OCI-LY3 (cell line): ENCODE results near the gene SNX25.

ENCODE experiments used
- H2AFZ ChIP-seq: fragments of 200-600, 300-600 bp; shearing (Covaris generic); 2 replicates; pipeline ENCODE4 v1.6.0; 2014; ENCODE audit warnings: antibody characterized with exemption, low read depth, low read length
- H3K27ac ChIP-seq: fragments of 200-600, 300-600 bp; sonication (generic); 2 replicates; pipeline ENCODE4 v1.5.1; 2014; ENCODE audit warnings: mild to moderate bottlenecking, low read length, moderate library complexity, mixed read lengths
- H3K27me3 ChIP-seq: fragments of 200-600, 300-600 bp; sonication (generic); 2 replicates; pipeline ENCODE4 v1.6.1; 2014; ENCODE audit warnings: low read depth, low read length, mixed read lengths
- H3K36me3 ChIP-seq: fragments of 200-600, 300-600 bp; sonication (generic); replicated peaks from 2 replicates; pipeline ENCODE3; 2014; ENCODE audit warnings: low read depth, low read length, mixed read lengths
- H3K4me1 ChIP-seq: fragments of 300-600, 200-600 bp; sonication (generic); 2 replicates; pipeline ENCODE4 v1.6.1; 2014; ENCODE audit warnings: low read length, mixed read lengths
- H3K4me2 ChIP-seq: fragments of 200-600, 300-600 bp; sonication (generic); 2 replicates; pipeline ENCODE4 v1.6.1; 2014; ENCODE audit warnings: low read length, mixed read lengths
- H3K4me3 ChIP-seq: fragments of 300-600, 200-600 bp; sonication (generic); 2 replicates; pipeline ENCODE4 v1.5.1; 2014; ENCODE audit warnings: antibody characterized with exemption, mild to moderate bottlenecking, low read length, moderate library complexity
- H3K79me2 ChIP-seq: fragments of 300-600, 200-600 bp; shearing (Covaris generic); 2 replicates; pipeline ENCODE4 v1.6.1; 2014; ENCODE audit warnings: mild to moderate bottlenecking, low read length, mixed read lengths
- H3K9ac ChIP-seq: fragments of 300-600, 200-600 bp; shearing (Covaris generic); 2 replicates; pipeline ENCODE4 v1.6.0; 2014; ENCODE audit warnings: mild to moderate bottlenecking, low read length, moderate library complexity
- H3K9me3 ChIP-seq: fragments of 200-600, 300-600 bp; shearing (Covaris generic); 2 replicates; pipeline ENCODE4 v1.6.1; 2014; ENCODE audit warnings: low read length, mixed read lengths; ENCODE audit not compliant: insufficient read depth
- H4K20me1 ChIP-seq: fragments of 200-600, 300-600 bp; sonication (generic); 2 replicates; pipeline ENCODE4 v1.6.1; 2016; ENCODE audit warnings: low read length, mixed read lengths; ENCODE audit not compliant: insufficient read depth
- CTCF ChIP-seq: fragments of 200-600, 300-600 bp; sonication (generic); IDR thresholded peaks from 2 replicates; pipeline ENCODE4 v1.5.1; 2014; ENCODE audit warnings: antibody characterized with exemption, low read length, low read depth
- EZH2phosphoT487 ChIP-seq: fragments of 200-600 bp; shearing (Covaris generic); IDR thresholded peaks from 2 replicates; pipeline ENCODE4 v1.6.1; 2018; ENCODE audit warnings: antibody characterized with exemption, mixed run types, low read depth

The SNX25 gene

GRCh38 chr4:185211641-185212040 is 2.2 kb downstream of the SNX25 start:
- Histone ChIP-seq H3K4me3 (peak overlapping the region; percentile 85), H3K27ac (no peak overlapping the region; the same call in 1 of the 2 replicates), H2AFZ (no peak overlapping the region), H3K4me2 (peak overlapping the region; percentile 84), H3K9me3 (no peaks in the 10 kb centered on the region), H3K36me3 (no peaks in the 10 kb centered on the region), H3K79me2 (peaks cover 65% of the 10 kb centered on the region), H3K9ac (peak overlapping the region; percentile 76), H3K27me3 (no peaks in the 10 kb centered on the region), H4K20me1 (peaks cover 2% of the 10 kb centered on the region; the same call in 1 of the 2 replicates), H3K4me1 (peaks cover 25% of the 10 kb centered on the region)
- TF ChIP-seq EZH2phosphoT487, result no peak
- no peak for TF ChIP-seq CTCF

GRCh38 chr4:185212581-185212980 is 3.2 kb downstream of the SNX25 start:
- Histone ChIP-seq H3K4me2 (peak overlapping the region; percentile 84), H3K36me3 (no peaks in the 10 kb centered on the region), H2AFZ (no peak overlapping the region), H3K27me3 (no peaks in the 10 kb centered on the region), H3K79me2 (peaks cover 74% of the 10 kb centered on the region), H4K20me1 (peaks cover 8% of the 10 kb centered on the region; the same call in 1 of the 2 replicates), H3K27ac (peak overlapping the region; percentile 86), H3K9ac (peak overlapping the region; percentile 52; the same call in 1 of the 2 replicates), H3K4me3 (peak overlapping the region; percentile 68), H3K9me3 (no peaks in the 10 kb centered on the region), H3K4me1 (peaks cover 25% of the 10 kb centered on the region)
- TF ChIP-seq CTCF (no peak), EZH2phosphoT487 (no peak)

GRCh38 chr4:185213877-185214276 is 4.5 kb downstream of the SNX25 start:
- Histone ChIP-seq H3K4me3 (peak overlapping the region; percentile 68), H3K36me3 (no peaks in the 10 kb centered on the region), H2AFZ (no peak overlapping the region), H3K27me3 (no peaks in the 10 kb centered on the region), H3K4me1 (peaks cover 25% of the 10 kb centered on the region), H4K20me1 (peaks cover 18% of the 10 kb centered on the region; the same call in 1 of the 2 replicates), H3K79me2 (peaks cover 86% of the 10 kb centered on the region), H3K9me3 (no peaks in the 10 kb centered on the region), H3K27ac (peak overlapping the region; percentile 86), H3K9ac (peak overlapping the region; percentile 52), H3K4me2 (peak overlapping the region; percentile 84)
- TF ChIP-seq CTCF, result no peak

- no peaks in the 10 kb centered on the region for H3K36me3 ChIP-seq
- H3K4me1 ChIP-seq, result peaks cover 34% of the 10 kb centered on the region
- H3K4me3 ChIP-seq, result no peak overlapping the region
- no peaks in the 10 kb centered on the region for H3K27me3 ChIP-seq
- no peak overlapping the region for H3K4me2 ChIP-seq
- TF ChIP-seq CTCF (no peak), EZH2phosphoT487 (no peak)
- no peak overlapping the region for H2AFZ ChIP-seq
- no peak overlapping the region for H3K9ac ChIP-seq
- no peaks in the 10 kb centered on the region for H3K9me3 ChIP-seq
- H4K20me1 ChIP-seq, result peaks cover 25% of the 10 kb centered on the region
- no peak overlapping the region for H3K27ac ChIP-seq
- H3K79me2 ChIP-seq, result peaks cover 93% of the 10 kb centered on the region
Measured at GRCh38 chr4:185215261-185215660, 5.9 kb downstream of the SNX25 start.
